GM19372 (cell line): ENCODE measurements around the gene SELPLG.
A peak's percentile ranks its signal among the peaks of the same experiment; 100 is the strongest.
"Not testable (repeated sequence)": the region's sequence is repeated elsewhere in the genome, so short reads cannot be mapped to it uniquely, and the experiment has no call there.

ENCODE experiments used
- ATAC-seq: cut with Tn5 transposase; IDR thresholded peaks from one replicate; pipeline ENCODE4 v1.9.1; 2021; ENCODE audit warnings: mild to moderate bottlenecking, low read depth, moderate library complexity; ENCODE audit not compliant: unreplicated experiment

SELPLG gene

GRCh38 chr12:108633534-108634248, at the start of gene SELPLG:
SELPLG (minus strand) TSS chr12:108633894; CDS start chr12:108624307, 9,587 bp downstream.
- peak; percentile 48 for ATAC-seq

- no peak for ATAC-seq
These were observed 47.6 kb upstream of the SELPLG start for GRCh38 chr12:108681317-108681716.

- no peak for ATAC-seq
These were observed 45.5 kb upstream of the SELPLG start for GRCh38 chr12:108679106-108679681.

- ATAC-seq, result no peak
These were observed 44.5 kb upstream of the SELPLG start for GRCh38 chr12:108678104-108678730.

GRCh38 chr12:108677381-108677780, 43.7 kb upstream of the SELPLG start:
- ATAC-seq, result no peak

GRCh38 chr12:108676707-108677106, 43.0 kb upstream of the SELPLG start:
- no peak for ATAC-seq

- ATAC-seq, result no peak
These were observed 42.1 kb upstream of the SELPLG start for GRCh38 chr12:108675792-108676191.

GRCh38 chr12:108672054-108672453, 38.4 kb upstream of the SELPLG start:
- no peak for ATAC-seq

- no peak for ATAC-seq
These were observed 37.4 kb upstream of the SELPLG start for GRCh38 chr12:108671110-108671509.

- no peak for ATAC-seq
These were observed 36.5 kb upstream of the SELPLG start for GRCh38 chr12:108670066-108670631.

- ATAC-seq, result no peak
These were observed 34.8 kb upstream of the SELPLG start for GRCh38 chr12:108668542-108668941.

- no peak for ATAC-seq
These were observed 34.4 kb upstream of the SELPLG start for GRCh38 chr12:108668063-108668462.

- ATAC-seq, result no peak
These were observed 33.7 kb upstream of the SELPLG start for GRCh38 chr12:108667349-108667748.

GRCh38 chr12:108666401-108666881, 32.7 kb upstream of the SELPLG start:
- no peak for ATAC-seq

- ATAC-seq, result no peak
These were observed 32.0 kb upstream of the SELPLG start for GRCh38 chr12:108665608-108666202.

- peak; percentile 57 for ATAC-seq
These were observed 30.9 kb upstream of the SELPLG start for GRCh38 chr12:108664338-108665258.

- ATAC-seq, result no peak
These were observed 29.8 kb upstream of the SELPLG start for GRCh38 chr12:108663324-108664015.

GRCh38 chr12:108658115-108658514, 24.4 kb upstream of the SELPLG start:
- ATAC-seq, result not testable (repeated sequence)

- ATAC-seq, result no peak
These were observed 23.5 kb upstream of the SELPLG start for GRCh38 chr12:108657130-108657745.
